ENCODE data around the gene PHETA1.

DNA sequence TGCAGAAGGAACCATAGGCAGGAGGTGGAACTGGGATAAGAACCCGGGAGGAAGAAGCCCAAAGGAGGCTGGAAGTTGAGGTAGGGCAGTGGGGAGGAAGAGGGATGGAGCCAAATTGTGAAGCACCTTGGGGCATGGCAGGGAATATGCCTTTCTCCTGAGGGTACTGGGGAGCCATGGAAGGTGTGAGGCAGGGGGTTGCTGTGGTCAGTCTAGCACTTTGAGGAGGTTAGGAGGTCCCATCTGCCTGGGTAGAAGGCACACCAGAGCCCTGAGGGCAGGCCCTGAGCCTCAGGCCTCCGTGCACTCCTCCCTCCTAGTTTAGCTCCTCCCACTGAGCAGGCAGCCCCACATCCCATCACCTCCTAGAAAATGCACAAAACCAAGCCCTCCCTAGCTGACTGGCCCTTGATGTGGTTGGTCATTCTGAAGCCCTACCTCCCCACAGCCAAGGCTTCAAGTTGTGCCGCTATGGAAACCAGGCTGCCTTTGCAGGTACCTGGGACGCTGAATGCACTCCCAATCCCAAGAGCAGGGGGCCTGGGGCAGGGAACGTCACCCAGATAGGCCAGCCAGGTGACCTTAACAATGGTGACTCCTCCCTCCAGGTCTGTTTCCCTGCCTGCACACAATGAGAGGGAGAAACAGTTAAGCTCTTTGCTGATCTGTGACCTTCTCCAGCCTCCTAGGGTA is 15.1 kb downstream of the PHETA1 start:
- no peak for TF ChIP-seq CTCF (conservative IDR thresholded peaks at IDR 0.05; ENCODE audit: low read length)
- no peak for TF ChIP-seq EZH2phosphoT487 (IDR thresholded peaks at IDR 0.05; ENCODE audit: borderline replicate concordance)

All from Loucy (cell line).